ENCODE data around the gene CCNK. TPM values are rescaled to one million over a fixed set of nuclear protein-coding genes. Genes with fewer than 3 reads are reported as not detected.

CCNK gene
- total RNA-seq, 4 donors from 2014 or later: 25.7 to 61.9 (median 37.0) TPM

GRCh38 chr14:99473458-99473857 is 7.8 kb upstream of the CCNK start:
- TF ChIP-seq CTCF (IDR thresholded peaks at IDR 0.05) (no peak), POLR2A (IDR thresholded peaks at IDR 0.05) (no peak)
- H3K36me3 ChIP-seq: no peaks in the 10 kb centered on the region
- no peak for DNase-seq
- H3K4me3 ChIP-seq: no peak overlapping the region
- H3K9me3 ChIP-seq: no peaks in the 10 kb centered on the region
- no peaks in the 10 kb centered on the region for H3K27me3 ChIP-seq
- no peak overlapping the region for H3K27ac ChIP-seq
- peaks cover 0 to 4% (median 0%) of the 10 kb centered on the region in 4 donors for H3K4me1 ChIP-seq

- H3K36me3 ChIP-seq: no peaks in the 10 kb centered on the region
- no peak overlapping the region for H3K27ac ChIP-seq
- no peak overlapping the region for H3K4me3 ChIP-seq
- no peak for DNase-seq
- H3K4me1 ChIP-seq: peaks cover 0 to 19% (median 5%) of the 10 kb centered on the region in 4 donors
- H3K9me3 ChIP-seq: no peaks in the 10 kb centered on the region
- TF ChIP-seq POLR2A (IDR thresholded peaks at IDR 0.05) (no peak), CTCF (IDR thresholded peaks at IDR 0.05) (no peak)
- no peaks in the 10 kb centered on the region for H3K27me3 ChIP-seq
Measured at GRCh38 chr14:99475179-99475578, 6.0 kb upstream of the CCNK start.

GRCh38 chr14:99475660-99476059 is 5.5 kb upstream of the CCNK start:
- no peak overlapping the region for H3K27ac ChIP-seq
- H3K9me3 ChIP-seq: no peaks in the 10 kb centered on the region
- no peaks in the 10 kb centered on the region for H3K36me3 ChIP-seq
- no peak for TF ChIP-seq CTCF (IDR thresholded peaks at IDR 0.05)
- TF ChIP-seq POLR2A (IDR thresholded peaks at IDR 0.05): no peak
- H3K4me1 ChIP-seq: peaks cover 0 to 19% (median 5%) of the 10 kb centered on the region in 4 donors
- no peak overlapping the region for H3K4me3 ChIP-seq
- DNase-seq: no peak
- no peaks in the 10 kb centered on the region for H3K27me3 ChIP-seq

- Histone ChIP-seq H3K4me3 (no peak overlapping the region), H3K27ac (no peak overlapping the region), H3K36me3 (no peaks in the 10 kb centered on the region), H3K4me1 (peaks cover 0 to 19% (median 5%) of the 10 kb centered on the region in 4 donors), H3K27me3 (no peaks in the 10 kb centered on the region), H3K9me3 (no peaks in the 10 kb centered on the region)
- TF ChIP-seq CTCF (IDR thresholded peaks at IDR 0.05) (no peak), POLR2A (IDR thresholded peaks at IDR 0.05) (no peak)
- DNase-seq: no peak
Measured at GRCh38 chr14:99476864-99477263, 4.3 kb upstream of the CCNK start.

GRCh38 chr14:99478128-99478527 is 3.1 kb upstream of the CCNK start:
- Histone ChIP-seq H3K27ac (peak overlapping the region in 2 of 4 donors; percentile 97), H3K4me1 (peaks cover 0 to 30% (median 10%) of the 10 kb centered on the region in 4 donors)

More at GRCh38 chr14:99478128-99478527, 3.1 kb upstream of the CCNK start:
- H3K4me3 ChIP-seq: peak overlapping the region in 1 of 4 donors; percentile 89
- DNase-seq: peak in 1 of 3 donors; percentile 51
- TF ChIP-seq CTCF (IDR thresholded peaks at IDR 0.05) (no peak), POLR2A (IDR thresholded peaks at IDR 0.05) (peak; percentile 8 to 49)
- no peaks in the 10 kb centered on the region for H3K27me3 ChIP-seq
- H3K36me3 ChIP-seq: no peaks in the 10 kb centered on the region
- no peaks in the 10 kb centered on the region for H3K9me3 ChIP-seq

All from Peyer's patch (tissue), 4 donors.